NCI-H1436 (cell line): ENCODE data around the gene VAV3.
"Not testable (repeated sequence)": the region's sequence is repeated elsewhere in the genome, so short reads cannot be mapped to it uniquely, and the experiment has no call there.

ENCODE experiments used
- DNase-seq: peaks from one replicate; lab custom pipeline; 2025; lab: John Stamatoyannopoulos, UW

The VAV3 gene

DNA sequence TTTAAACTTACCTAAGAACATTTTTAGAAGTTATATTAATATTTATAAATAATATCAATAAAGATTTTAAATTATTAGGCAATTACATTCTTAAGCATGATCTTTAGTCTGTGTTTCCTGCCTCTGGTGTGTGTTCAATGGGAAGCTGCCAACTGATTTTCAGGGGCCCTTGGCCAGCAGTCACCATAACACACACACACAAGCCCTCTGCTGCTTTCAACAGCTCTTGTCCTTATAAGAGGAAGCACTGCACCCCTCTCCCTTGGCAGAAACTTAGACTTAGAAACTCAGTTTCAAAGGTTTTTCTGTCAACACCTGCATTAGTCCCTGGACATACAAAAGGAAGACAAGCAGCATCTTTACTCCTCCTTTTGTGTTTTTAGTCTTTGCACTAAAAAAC, 81.4 kb downstream of the VAV3 start:
- DNase-seq: no peak

DNA sequence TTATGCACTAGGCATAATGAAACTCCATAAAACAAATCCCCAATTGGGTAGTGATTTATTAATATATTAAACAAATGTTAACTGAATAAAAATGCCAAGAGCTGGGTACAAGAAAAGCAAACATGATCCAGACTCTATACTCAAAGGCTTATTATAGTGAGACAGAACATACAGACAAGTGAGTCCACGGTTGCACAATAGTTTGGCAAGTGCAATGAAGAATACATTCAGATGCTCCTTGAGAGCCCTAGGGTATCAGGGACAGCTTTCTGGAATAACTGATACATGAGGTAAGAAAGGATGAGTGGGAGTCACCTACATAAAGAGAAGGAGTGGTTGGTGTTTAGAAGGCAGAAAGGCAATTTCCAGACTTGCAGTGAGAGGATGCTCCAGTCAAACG, 85.1 kb downstream of the VAV3 start:
- no peak for DNase-seq

DNA sequence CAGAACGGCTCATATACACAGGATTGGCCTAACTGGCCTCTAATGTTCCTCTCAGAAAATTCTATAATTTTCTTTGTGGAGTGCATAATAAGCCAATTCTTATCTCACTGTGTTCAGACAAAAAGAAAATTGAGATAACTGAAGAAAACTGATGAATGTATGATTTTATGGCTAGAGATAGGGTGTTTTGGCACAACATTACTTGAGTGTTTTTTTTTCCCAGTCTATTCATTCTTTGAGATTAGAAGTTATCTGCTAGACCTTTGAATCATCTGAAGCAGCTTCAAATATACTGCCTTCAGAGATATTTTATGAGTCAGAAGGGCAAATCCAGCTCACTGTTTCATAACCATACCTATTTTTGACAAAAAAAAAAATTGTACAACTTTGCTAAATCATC, 85.6 kb downstream of the VAV3 start:
- DNase-seq: no peak

DNA sequence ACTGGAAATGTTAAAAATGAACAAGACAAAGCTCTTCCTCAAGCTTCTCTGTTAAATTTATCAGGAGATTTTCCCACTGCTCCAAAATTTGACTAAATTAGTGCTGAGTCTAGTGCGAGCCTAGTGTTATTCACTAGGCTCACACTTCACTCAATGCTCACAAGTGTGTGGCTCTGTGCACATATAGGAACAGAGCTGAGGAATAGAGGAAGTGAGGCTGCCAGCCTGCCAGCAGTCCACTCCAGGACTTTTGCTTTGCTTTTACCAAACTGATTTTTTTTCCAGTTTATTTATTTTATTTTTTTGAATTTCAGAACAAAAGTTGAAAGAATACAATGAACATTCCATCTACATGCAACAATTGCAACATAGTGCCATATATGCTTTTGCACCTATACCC, 87.2 kb downstream of the VAV3 start:
- no peak for DNase-seq

DNA sequence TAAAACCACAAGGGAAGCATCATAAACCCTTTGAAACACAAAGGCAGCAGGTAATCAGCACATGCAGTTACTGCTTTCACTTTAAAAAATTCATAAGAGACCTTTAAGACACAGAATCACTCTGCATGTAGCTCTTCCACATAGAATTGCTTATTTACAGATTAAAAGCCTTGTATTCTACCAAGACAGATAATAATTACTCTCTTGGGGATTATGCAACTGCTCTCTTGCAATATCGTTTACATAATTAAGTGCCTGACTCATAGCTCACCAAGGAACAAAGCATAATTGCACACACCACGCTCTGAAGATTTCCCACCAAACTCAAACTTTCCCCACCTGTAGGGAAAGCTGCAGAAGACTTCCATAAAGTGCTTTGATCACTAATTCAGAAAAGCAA, 87.9 kb downstream of the VAV3 start:
- peak; percentile 56 for DNase-seq

DNA sequence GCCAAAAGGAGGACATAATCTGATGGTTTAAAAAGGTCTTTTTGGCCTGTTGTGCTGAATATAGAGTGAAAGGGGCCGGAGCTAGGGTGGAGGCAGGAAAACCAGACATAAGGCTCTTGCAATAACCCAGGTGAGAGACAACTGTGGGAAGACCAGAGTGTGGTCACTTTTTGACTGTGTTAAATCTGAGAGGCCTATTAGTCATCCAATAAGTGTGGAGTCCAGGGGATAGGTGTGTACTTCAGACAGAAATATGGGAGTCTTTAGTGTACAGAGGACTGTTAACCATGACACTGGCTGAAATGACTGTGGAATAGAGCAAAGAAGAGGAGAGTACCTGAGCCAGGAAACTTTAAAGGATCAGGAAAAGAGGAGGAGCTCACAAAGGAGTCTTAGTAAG, 89.3 kb downstream of the VAV3 start:
- DNase-seq: no peak

DNA sequence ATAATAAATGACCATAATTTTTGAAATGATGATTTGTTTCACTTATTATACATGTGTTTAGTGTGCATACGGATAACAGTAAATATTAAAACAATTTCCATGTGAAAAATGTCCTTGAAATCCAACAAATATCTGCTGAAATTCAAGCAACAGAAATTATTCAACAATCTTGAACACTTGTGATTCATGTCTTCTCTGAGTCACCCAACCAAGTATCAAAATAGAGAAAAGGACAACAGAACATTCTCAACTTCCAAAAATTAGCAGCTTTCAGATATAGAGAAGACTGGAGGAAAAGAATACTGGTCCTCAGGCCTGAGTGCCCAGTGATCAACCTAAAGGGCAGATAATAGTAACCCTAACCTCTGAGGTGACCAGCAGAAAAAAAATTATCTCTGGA, 90.8 kb downstream of the VAV3 start:
- DNase-seq: no peak

DNA sequence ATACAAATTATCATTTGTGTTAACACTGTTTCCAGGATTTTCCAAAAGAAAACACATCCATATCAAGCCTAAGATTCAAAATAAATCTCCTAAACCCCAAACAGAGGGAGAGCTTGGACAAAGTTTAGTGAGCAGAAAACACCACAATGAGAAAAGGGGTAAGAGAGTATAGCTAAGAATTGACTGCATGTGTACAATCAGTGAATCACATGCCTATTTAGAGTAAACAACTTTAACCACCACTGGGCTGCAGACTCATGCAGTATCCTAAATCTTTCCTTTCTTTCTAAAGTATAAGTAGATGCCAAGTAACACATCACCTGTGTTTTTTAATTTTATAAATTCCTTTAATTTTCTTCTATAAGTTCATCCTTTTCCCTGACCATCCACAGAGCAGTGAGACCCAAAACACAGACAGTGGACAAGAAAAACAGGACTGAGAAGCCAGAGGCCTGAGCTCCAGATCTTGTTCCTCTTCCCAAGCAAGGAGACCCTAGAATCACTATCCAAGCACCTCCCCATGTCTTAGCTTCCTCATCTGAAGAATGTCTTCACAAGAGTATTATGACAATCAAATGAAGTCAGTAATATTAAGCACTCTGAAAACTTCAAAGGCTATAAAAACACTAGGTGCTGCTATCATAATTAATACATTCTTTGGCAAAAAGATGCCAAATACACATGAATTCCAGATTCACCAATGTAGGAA, 93.1 kb downstream of the VAV3 start:
- DNase-seq: no peak

DNA sequence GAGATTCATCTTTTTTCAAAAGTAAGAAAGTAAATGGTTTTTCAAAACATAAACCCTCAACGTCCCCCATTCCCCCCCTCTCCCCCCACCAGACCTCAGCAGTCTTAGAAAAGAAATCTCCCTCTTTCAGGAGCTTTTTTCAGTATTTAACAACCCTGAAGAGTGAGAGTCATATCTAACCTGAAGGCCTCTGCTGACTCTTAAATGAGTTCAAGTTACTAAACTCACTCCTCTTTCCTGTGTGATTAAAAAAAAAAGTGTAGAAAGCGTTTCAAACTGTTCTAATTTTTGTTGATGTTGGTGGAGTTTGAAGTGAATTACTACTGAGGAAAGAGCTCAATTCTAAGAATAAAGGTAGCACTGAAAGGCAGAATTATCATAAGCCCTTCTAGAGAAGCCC, 93.7 kb downstream of the VAV3 start:
- no peak for DNase-seq

DNA sequence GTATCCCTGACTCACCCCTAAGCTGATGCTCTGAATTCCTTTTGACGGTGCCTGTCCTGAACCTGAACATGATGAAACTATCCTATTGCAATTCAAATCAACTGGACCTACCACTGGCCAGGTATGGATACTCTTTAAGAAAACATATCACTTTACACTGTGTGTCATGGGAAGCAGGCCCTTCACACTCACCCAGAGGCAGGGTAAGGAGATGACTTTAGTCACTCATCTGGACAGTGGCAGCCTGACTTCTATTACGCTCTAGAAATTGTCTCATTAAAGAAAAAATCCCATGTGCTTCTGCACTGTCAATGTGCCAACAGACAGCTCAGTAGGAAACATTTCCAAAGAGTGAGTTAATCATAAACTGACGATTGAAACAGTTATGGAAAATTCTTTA, 94.3 kb downstream of the VAV3 start:
- DNase-seq: no peak

DNA sequence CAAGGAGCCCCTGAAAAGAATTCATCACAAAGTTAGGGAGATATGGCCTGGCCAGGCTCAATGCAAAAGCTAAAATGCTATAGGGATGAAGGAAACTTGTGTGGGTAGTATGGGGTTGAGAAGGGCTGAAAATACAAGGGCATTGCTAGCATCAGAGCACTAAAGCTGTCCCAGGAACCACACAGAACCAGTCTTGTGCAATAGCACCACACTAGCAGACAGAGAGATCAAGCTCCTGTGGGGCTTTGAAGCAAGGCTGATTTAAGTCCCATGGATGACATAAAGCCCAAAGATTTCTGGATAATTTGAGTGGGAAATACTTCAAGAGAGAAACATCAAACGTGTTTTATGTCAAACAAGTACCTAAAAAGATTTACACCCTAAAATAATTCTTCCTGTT, 97.1 kb downstream of the VAV3 start:
- no peak for DNase-seq

DNA sequence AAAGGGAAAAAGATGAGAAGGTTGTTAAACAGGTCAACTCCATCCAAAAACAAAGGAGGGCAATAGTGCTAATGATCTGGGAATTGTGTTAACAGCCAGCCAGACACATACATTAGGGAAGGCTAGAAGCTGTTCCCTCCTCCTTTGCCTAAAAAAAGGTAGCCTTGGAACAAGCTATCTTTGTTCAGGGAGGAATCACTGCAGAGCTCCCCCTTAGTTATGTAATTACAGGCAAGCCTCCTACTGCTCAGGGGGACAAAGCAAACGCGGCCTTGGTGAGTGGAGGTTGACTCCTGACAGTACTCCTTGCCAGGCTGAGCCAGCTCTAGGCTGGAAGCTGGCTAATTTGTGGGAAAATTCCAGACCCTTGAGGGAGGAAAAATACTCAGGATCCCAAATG, 97.6 kb downstream of the VAV3 start:
- DNase-seq: no peak

DNA sequence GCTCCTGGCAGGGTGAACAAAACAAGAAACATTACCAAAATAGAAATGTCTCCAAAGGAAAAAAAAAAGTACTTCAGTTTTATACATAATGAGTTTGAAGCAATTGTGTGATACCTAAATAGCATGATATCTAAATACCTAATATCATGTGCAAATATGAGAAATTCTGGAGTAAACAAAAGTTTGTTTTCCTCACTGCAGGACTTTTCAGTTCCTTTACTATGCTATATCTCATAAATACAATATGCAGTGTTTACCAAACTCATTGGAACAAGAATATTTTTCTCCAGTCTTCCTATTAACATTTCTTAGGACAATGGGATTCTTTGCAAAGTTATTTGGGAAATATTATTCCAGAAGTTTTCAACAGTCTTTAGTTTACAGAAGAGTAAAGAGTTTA, 98.1 kb downstream of the VAV3 start:
- DNase-seq: no peak

DNA sequence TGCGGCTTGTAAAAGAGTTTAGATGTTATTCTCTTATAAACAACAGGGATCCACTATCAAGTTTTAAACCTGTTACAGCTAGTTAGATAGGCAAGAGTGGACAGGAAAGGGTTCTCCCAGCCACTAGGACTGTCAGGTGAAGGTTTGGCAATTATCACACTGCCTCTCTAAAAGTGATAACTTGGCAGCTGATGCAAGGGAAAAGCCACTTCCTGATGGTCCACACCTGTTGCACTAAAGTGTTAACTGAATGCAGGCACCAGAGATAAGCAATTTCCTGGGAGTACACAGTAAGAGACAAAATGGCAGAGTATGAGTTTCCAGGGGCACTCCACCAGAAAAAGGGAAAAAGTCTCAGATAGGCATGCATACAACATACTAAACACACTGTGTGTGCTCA, 99.4 kb downstream of the VAV3 start:
- no peak for DNase-seq

DNA sequence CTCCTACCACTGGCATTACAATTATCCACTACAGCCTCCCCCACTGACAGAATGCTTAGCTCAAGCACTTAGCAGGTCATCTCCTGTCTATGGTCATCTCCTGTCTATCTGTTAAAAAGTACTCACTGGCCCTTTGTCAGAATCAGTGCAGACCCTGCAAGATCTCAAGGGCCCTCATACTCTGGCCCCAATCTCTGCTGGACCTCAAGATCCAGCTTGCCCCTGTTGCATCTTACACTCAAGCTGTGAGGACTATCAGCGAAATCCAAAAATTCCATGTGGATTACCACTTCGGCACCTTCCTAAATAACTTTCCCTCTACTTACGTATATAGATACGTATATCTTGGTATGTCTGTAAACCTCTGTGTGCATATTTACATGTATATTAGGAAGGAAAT, 101.6 kb downstream of the VAV3 start:
- DNase-seq: no peak

DNA sequence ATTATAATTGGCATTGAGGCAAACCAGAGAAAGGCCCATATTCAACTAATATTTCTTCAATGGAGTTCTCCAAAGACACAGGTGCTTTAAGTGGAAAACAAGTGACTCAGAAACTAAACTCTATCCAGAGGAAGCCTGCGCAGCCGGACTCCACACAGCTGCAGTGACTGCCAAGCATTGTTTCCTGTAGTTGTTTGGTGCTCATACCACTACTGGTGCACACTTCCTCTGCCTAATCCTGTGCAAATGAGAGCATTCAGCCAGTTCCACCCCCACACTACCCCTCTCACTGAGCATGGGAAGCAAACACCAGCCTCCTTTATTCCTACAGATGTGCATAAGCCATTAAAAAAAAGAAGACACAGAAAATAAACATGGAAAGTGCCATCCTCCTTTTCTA, 102.9 kb downstream of the VAV3 start:
- DNase-seq: no peak

DNA sequence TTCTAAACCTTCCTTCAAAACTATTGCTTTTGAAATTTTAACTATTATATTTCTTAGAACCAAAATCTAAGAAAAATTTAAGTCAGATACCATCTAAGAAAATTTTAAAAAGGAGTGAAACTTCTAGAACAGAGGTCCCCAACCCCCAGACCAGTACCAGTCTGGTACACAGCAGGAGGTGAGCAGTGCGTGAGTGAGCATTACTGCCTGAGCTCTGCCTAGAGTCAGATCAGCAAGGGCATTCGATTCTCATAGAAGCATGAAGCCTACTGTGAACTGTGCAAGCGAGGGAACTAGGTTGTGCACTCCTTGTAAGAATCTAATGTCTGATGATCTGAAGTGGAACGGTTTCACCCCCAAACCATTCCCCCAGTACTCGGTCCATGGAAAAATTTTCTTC, 106.7 kb downstream of the VAV3 start:
- no peak for DNase-seq

DNA sequence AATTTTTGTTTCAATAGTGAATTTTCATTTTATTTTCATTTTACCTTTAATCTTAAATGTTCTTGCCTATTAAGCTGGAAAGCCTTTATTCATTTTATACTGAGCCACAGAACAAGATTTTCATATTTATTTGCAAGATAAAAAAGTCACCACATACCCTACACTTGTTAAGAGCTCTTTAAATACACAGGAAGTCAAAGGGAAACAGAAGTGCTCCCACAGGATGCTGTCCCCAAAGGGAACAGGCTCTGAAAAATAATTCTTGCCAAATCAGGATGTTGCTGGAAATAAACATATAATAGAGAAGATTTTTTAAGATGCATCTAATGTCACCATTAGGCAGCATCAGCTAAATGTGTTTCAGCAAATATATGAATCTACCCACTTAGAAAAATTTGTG, 113.6 kb downstream of the VAV3 start:
- no peak for DNase-seq

DNA sequence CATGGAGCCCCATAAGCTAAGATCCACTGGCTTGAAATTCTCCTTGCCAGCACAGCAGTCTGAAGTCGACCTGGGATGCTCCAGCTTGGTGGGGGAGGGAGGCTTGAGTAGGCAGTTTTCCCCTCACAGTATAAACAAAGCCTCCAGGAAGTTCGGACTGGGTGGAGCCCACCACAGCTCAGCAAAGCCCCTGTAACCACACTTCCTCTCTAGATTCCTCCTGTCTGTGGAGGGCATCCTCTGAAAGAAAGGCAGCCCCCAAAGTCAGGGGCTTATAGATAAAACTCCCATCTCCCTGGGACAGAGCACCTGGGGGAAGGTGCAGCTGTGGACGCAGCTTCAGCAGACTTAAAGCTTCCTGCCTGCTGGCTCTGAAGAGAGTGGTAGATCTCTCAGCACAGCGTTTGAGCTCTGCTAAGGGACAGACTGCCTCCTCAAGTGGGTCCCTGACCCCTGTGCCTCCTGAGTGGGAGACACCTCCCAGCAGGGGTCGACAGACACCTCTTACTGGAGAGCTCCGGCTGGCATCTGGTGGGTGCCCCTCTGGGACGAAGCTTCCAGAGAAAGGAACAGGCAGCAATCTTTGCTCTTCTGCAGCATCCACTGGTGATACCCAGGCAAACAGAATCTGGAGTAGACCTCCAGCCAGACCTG, 120.3 kb downstream of the VAV3 start:
- DNase-seq: not testable (repeated sequence)

DNA sequence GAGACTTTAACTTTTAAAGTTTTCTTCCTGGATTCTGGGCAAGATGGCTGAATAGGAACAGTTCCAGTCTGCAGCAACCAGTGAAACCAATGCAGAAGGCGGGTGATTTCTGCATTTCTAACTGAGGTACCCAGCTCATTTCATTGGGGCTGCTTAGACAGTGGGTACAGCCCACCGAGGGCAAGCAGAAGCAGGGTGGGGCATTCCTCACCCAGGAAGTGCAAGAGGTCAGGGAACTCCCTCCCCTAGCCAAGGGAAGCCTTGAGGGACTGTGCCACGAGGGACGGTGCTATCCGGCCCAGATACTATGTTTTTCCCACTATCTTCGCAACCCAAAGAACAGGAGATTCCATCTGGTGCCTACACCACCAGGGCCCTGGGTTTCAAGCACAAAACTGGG, 121.0 kb downstream of the VAV3 start:
- no peak for DNase-seq

DNA sequence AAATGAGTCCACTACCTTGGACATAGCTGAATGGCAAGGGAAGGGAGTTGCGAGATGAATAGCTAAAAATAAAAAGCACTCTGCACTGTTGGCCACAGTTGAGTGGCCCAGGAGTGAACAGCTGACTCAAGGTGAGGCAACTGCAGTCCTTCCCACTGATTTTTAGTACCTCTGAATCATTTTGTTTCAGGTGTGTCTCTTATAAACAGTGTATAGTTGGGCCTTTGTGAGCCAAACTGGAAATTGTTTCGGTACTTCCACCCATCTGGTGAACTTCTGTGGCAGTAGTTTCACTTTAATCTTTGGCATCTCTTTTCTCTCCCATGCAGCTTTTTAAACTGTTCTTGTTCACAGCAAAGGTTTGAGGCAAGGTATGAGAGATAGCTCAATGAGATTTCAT, 122.7 kb downstream of the VAV3 start:
- DNase-seq: no peak

DNA sequence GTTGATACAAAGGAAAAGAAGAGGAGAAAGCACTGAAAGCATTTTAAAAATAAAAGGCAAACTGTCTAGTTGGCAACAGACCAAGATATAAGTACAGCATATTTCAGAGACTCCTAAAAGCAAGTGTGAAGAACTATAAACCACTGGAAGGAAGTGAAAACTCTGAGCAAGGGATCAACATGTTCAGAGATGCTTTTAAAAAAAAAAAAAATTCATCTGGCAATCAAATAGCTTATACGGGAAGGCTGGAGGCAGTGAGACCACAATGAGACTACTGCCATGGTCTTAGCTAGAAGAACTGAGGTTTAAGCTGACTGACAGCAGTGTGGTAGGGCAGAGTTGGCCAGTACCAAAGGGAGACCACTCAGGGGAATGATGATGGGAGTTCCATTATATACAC, 124.3 kb downstream of the VAV3 start:
- no peak for DNase-seq

DNA sequence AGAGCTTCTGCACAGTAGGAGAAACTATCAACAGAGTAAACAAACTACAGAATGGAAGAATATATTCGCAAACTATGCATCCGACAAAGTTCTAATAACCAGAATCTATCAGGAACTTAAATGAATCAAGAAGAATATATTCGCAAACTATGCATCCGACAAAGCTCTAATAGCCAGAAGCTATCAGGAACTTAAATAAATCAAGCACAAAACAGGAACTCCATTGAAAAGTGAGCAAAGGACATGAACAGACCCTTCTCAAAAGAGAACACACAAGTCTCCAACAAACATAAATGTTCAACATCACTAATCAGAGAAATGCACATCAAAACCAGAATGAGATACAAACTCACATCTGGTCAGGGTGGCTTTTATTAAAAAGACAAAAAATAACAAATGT, 126.9 kb downstream of the VAV3 start:
- no peak for DNase-seq

DNA sequence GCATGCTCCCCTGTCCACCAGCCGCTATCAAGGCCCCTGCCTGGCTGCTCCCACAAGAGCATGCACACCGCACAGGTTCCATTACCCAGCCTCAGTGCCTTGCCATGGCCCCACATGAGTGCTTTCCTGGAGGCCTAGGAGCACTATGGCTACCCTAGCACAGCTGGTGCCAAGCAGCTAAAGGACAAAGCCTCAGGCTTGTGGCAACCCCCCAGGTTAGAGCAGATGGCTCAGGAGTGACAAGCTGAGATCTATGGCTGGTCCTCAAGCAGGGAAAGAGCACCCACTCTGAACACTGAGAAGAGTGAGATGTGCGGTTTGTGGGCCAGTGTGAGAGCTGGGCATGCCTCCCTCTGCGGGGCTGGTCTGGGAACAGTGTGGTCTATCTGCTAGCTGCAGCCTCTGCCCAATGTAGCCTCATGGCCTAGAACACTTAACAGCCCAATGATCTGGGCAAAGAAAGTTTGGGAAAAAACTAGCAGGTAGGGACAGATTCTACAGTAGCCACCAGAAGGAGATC, 129.8 kb downstream of the VAV3 start:
- no peak for DNase-seq
